DOHH2 (cell line): ENCODE data around the gene KCTD11.

Experiments
- H3F3A ChIP-seq: fragments of 200-600 bp; sonication (generic), shearing (Covaris generic); 2 replicates; pipeline ENCODE4 v1.6.0; 2016; ENCODE audit warnings: antibody characterized with exemption, mild to moderate bottlenecking; ENCODE audit not compliant: control insufficient read depth, insufficient read depth
- H3K27ac ChIP-seq: fragments of 200-600 bp; sonication (generic); 2 replicates; pipeline ENCODE4 v1.5.1; 2014; ENCODE audit warnings: low read depth, mild to moderate bottlenecking, low read length, moderate library complexity
- H3K27me3 ChIP-seq: fragments of 200-600 bp; sonication (generic); 2 replicates; pipeline ENCODE4 v1.6.1; 2014; ENCODE audit warnings: mild to moderate bottlenecking, low read length, mixed read lengths; ENCODE audit not compliant: control insufficient read depth
- H3K36me3 ChIP-seq: fragments of 200-600 bp; sonication (generic); 2 replicates; pipeline ENCODE4 v1.6.1; 2014; ENCODE audit warnings: mild to moderate bottlenecking, low read length, moderate library complexity, mixed read lengths; ENCODE audit not compliant: control insufficient read depth
- H3K4me1 ChIP-seq: fragments of 200-600 bp; sonication (generic); 2 replicates; pipeline ENCODE4 v1.6.1; 2014; ENCODE audit warnings: mild to moderate bottlenecking, low read length, mixed read lengths; ENCODE audit not compliant: control insufficient read depth
- H3K4me2 ChIP-seq: fragments of 200-600 bp; sonication (generic); 2 replicates; pipeline ENCODE4 v1.6.0; 2014; ENCODE audit warnings: mild to moderate bottlenecking, low read length, moderate library complexity
- H3K4me3 ChIP-seq: fragments of 200-600 bp; sonication (generic); 2 replicates; pipeline ENCODE4 v1.5.1; 2014; ENCODE audit warnings: mild to moderate bottlenecking, low read length, mixed read lengths
- H3K79me2 ChIP-seq: fragments of 200-600 bp; sonication (generic); 2 replicates; pipeline ENCODE4 v1.6.1; 2014; ENCODE audit warnings: mild to moderate bottlenecking, low read length, mixed read lengths; ENCODE audit not compliant: control insufficient read depth
- H3K9me2 ChIP-seq: fragments of 200-600 bp; sonication (generic); replicated peaks from 2 replicates; pipeline ENCODE4 v1.6.1; 2014; ENCODE audit warnings: mild to moderate bottlenecking, low read length, mixed read lengths; ENCODE audit not compliant: control insufficient read depth
- H3K9me3 ChIP-seq: fragments of 200-600 bp; sonication (generic); 2 replicates; pipeline ENCODE4 v1.6.1; 2014; ENCODE audit warnings: antibody characterized with exemption, low read length, mixed read lengths; ENCODE audit not compliant: control insufficient read depth, insufficient read depth
- H4K20me1 ChIP-seq: fragments of 200-600 bp; sonication (generic); 2 replicates; pipeline ENCODE4 v1.6.0; 2014; ENCODE audit warnings: low read depth, mild to moderate bottlenecking, antibody characterized with exemption, low read length, moderate library complexity; ENCODE audit not compliant: control insufficient read depth, insufficient read depth
- EZH2phosphoT487 ChIP-seq: fragments of 200-600 bp; sonication (generic); IDR thresholded peaks from 2 replicates; pipeline ENCODE4 v1.6.1; 2017; ENCODE audit warnings: borderline replicate concordance, mild to moderate bottlenecking, antibody characterized with exemption, low read length, moderate library complexity, mixed read lengths
- TF ChIP-seq, protein P1 (sequence below): fragments of 200-600 bp; sonication (generic); IDR thresholded peaks from one replicate; pipeline ENCODE4 v1.5.1; 2014; ENCODE audit warnings: antibody characterized with exemption, mild to moderate bottlenecking, low read depth, low read length; ENCODE audit not compliant: poor library complexity, severe bottlenecking

Gene KCTD11

DNA sequence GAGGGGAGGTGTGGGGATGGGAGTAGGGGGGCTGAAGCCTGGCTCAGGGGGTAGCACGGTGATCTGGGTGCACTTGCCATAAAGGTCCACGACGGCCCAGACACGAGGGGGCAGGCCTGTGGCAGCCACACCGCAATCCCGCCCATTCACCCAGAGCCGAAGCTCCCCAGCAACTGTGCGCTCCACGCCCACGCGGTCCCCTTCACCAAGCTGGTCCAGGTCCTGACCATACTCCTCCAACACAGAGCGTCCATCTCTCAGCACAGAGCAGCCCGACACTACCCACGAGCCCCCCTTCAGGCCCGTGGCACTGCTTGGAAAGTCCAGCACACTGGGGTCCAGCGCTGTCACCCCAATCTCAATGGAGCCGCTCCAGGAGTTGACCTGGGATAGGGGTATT is 24.5 kb upstream of the KCTD11 start:
- no peaks in the 10 kb centered on the region for H3K27me3 ChIP-seq
- TF ChIP-seq, protein P1, sequence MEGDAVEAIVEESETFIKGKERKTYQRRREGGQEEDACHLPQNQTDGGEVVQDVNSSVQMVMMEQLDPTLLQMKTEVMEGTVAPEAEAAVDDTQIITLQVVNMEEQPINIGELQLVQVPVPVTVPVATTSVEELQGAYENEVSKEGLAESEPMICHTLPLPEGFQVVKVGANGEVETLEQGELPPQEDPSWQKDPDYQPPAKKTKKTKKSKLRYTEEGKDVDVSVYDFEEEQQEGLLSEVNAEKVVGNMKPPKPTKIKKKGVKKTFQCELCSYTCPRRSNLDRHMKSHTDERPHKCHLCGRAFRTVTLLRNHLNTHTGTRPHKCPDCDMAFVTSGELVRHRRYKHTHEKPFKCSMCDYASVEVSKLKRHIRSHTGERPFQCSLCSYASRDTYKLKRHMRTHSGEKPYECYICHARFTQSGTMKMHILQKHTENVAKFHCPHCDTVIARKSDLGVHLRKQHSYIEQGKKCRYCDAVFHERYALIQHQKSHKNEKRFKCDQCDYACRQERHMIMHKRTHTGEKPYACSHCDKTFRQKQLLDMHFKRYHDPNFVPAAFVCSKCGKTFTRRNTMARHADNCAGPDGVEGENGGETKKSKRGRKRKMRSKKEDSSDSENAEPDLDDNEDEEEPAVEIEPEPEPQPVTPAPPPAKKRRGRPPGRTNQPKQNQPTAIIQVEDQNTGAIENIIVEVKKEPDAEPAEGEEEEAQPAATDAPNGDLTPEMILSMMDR = no peak
- no peak for TF ChIP-seq EZH2phosphoT487
- H3K4me2 ChIP-seq = peak overlapping the region; percentile 98
- H3K9me2 ChIP-seq = no peaks in the 10 kb centered on the region
- H3K9me3 ChIP-seq = no peaks in the 10 kb centered on the region
- H3K4me1 ChIP-seq = peaks cover 43% of the 10 kb centered on the region
- H3K27ac ChIP-seq = no peak overlapping the region
- H4K20me1 ChIP-seq = no peaks in the 10 kb centered on the region
- peaks cover 8% of the 10 kb centered on the region for H3F3A ChIP-seq
- H3K36me3 ChIP-seq = peaks cover 46% of the 10 kb centered on the region
- peaks cover 41% of the 10 kb centered on the region for H3K79me2 ChIP-seq
- peak overlapping the region; percentile 100 for H3K4me3 ChIP-seq

DNA sequence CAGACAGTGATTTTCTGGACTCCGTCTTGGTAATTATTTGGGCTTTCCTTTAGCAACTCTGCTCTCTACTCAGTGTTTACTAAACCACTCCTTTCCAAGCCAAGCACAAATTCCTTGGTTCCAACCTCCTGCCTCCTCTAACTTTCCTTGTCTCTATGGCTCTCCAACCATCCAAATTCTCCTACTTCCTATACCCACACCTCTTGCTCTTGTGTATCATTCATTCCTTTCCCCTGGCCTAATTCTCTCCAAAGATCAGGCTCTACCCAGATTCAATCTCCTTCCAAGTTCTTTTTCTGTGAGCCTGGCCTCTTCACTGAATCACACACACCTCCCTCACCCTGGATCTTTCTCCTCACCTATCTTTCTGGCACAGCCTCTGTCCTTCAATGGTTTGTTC is 24.0 kb upstream of the KCTD11 start:
- Histone ChIP-seq H3K4me3 (peak overlapping the region; percentile 100), H4K20me1 (no peaks in the 10 kb centered on the region), H3K79me2 (peaks cover 41% of the 10 kb centered on the region), H3K27ac (peak overlapping the region; percentile 94; the same call in 1 of the 2 replicates), H3K4me1 (peaks cover 48% of the 10 kb centered on the region), H3K9me2 (no peaks in the 10 kb centered on the region), H3F3A (peaks cover 8% of the 10 kb centered on the region), H3K36me3 (peaks cover 41% of the 10 kb centered on the region), H3K4me2 (peak overlapping the region; percentile 98), H3K27me3 (no peaks in the 10 kb centered on the region), H3K9me3 (no peaks in the 10 kb centered on the region)
- TF ChIP-seq EZH2phosphoT487 = no peak
- TF ChIP-seq, protein P1 = no peak

DNA sequence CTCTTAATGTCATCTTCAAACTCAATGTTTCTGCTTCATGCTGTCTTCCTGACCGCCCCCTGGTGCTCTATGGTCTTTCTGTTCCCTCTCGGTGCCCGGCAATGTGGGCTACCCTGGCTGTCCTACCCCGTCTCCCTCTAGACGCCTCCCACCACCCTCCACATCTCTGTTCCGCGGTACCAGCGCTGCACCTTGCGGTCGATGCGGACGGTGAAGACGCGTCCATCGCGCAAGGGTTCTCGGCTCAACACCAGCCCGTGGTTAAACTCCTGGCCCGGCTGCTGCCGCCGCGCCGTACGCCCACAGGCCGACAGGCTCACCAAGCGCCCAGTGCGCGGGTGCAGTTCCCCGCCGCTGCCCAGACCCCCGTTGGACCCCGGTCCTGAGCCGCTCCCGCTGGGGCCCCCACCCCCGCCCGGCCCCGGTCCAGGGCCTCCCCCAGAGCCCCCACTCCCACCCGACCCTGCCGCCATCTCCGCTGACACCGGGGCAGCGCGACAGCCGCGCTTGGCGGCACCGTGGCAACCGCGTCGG is 23.1 kb upstream of the KCTD11 start, which contains the start of gene NEURL4:
TSS of gene NEURL4 (minus strand) at position 496 of the 534 bp plus-strand sequence. CDS start at position 473, 23 bp downstream.
- H3F3A ChIP-seq = peaks cover 11% of the 10 kb centered on the region
- peak within 1 kb of the TSS; percentile 94 for H3K27ac ChIP-seq
- H3K79me2 ChIP-seq = peaks cover 33% of the 10 kb centered on the region
- no peaks in the 10 kb centered on the region for H3K27me3 ChIP-seq
- TF ChIP-seq, protein P1 = no peak
- no peak for TF ChIP-seq EZH2phosphoT487
- H3K9me3 ChIP-seq = no peaks in the 10 kb centered on the region
- H3K4me2 ChIP-seq = peak within 1 kb of the TSS; percentile 98
- no peaks in the 10 kb centered on the region for H4K20me1 ChIP-seq
- no peaks in the 10 kb centered on the region for H3K9me2 ChIP-seq
- peaks cover 52% of the 10 kb centered on the region for H3K4me1 ChIP-seq
- peak within 1 kb of the TSS; percentile 100 for H3K4me3 ChIP-seq
- peaks cover 32% of the 10 kb centered on the region for H3K36me3 ChIP-seq
